NCI-H2029 (cell line): ENCODE measurements around the gene CACNA1C.

Source experiments
- DNase-seq: peaks from one replicate; lab custom pipeline; 2025; lab: John Stamatoyannopoulos, UW

CACNA1C gene

DNA sequence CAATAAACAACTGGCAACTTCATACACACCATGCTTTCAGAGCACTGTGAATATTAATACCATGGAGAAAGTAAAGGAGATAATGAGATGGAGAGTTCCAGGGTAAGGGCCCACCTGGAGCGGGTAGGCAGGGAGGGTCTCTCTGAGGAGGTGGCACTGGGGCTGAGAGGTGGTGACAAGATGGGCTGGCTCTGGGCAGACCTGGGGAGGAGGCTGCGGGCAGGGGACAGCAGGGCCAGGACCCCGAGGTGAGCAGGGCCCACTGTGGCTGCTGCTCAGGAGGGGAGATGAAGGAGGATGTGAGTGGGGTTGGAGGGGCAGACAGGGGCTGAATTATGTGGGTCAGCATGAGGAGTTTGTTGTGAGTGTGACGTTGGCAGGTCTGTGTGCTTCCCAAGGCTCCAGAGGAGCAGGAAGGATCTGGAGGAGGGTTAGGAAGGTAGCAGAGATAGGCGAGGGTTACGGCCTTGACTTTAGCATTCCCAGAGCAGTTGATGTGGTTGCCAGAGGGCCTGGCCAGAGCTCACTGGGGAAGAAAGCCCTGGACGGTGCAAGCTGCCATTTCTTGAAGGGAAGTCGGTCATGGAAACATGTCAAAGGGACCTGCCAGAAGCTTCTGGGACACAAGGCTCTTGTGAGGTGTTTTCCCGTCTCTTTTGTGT lies 88.2 kb downstream of the CACNA1C start:
- no peak for DNase-seq

DNA sequence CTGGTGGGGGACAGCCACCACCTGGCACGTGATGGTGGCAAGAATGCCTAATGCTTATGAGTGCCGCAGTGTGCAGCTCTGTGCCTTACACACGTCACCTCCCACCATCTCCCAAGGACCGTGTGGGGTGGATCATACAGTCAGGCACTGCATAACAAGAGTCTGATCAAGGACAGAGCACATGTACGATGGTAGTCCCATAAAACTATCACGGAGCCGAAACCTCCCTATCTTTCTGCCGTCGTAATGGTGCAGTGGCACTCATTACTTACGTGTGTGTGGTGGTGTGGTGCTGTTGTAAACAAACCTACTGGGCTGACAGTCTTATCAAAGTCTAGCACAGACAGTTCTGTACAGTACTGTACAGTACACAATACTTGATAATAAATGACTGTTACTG lies 89.3 kb downstream of the CACNA1C start:
- DNase-seq = no peak

- DNase-seq = no peak
These were observed 92.2 kb downstream of the CACNA1C start for GRCh38 chr12:2144951-2145350.

GRCh38 chr12:2145433-2145998 lies 92.7 kb downstream of the CACNA1C start:
- no peak for DNase-seq

GRCh38 chr12:2147335-2147734 lies 94.5 kb downstream of the CACNA1C start:
- DNase-seq = no peak

DNA sequence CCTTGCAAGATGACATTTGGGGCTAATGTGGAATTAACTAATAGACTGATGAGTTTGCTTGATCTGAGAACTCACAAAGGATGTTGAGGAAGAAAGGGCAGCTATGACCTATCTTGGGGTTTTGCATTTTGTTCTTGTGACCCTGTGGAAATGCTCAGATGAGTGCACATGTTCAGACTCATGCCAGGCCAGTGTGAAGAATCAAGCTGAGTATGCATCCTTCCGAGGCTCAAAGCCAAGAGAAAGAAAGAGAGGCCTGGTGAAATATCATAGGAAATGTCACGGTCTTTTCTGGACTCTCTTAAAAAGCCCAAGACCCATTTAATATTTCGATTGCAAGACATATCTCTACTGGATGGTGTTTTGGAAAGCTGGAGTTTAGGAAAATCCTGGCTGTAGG lies 96.3 kb downstream of the CACNA1C start:
- DNase-seq = no peak

GRCh38 chr12:2150833-2151232 lies 98.0 kb downstream of the CACNA1C start:
- no peak for DNase-seq

- no peak for DNase-seq
These were observed 98.6 kb downstream of the CACNA1C start for GRCh38 chr12:2151391-2151790.

- no peak for DNase-seq
These were observed 99.3 kb downstream of the CACNA1C start for GRCh38 chr12:2152134-2152533.

DNA sequence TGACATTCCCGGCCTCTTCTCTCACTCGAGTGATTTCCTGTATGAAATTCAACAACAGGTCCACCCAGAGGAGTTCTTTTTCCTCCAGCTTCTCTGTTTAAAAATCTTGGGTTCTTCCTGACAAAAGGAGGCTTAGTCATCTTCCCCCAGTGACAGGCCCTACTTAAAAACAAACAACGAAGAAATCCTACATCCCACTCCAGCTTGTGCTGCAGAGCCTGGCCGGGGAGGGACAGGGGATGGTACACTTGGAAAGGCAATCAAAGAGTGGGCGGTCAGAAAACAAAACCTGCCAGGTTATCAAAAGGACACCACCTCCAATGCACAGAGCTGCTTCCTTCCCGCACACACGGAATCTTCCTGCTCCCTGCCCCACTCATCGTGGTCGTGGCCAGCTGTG lies 101.3 kb downstream of the CACNA1C start:
- DNase-seq = no peak

GRCh38 chr12:2154521-2154920 lies 101.7 kb downstream of the CACNA1C start:
- no peak for DNase-seq

DNA sequence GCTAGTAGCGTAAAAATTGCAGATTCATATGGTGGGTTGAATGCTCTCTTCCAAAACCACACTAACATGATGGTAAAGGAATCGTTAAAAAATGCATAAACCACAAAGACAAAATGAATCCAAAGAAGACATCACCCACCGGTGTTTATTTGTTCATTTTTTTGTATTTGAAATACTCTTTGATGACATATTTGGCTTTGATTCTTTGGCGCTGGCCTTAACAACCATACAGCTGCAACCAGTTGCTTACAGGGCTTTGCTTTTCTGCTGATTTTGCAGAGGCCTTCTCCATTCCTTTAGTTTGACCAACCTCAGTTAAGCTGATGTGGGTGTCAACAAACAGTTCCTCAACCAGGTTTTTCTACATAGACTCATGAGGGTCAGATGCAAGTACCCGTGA lies 103.5 kb downstream of the CACNA1C start:
- DNase-seq = no peak

- peak; percentile 59 for DNase-seq
These were observed 107.3 kb downstream of the CACNA1C start for GRCh38 chr12:2160043-2160442.

- no peak for DNase-seq
These were observed 108.7 kb downstream of the CACNA1C start for GRCh38 chr12:2161473-2161872.

GRCh38 chr12:2163177-2163941 lies 110.6 kb downstream of the CACNA1C start:
- no peak for DNase-seq

DNA sequence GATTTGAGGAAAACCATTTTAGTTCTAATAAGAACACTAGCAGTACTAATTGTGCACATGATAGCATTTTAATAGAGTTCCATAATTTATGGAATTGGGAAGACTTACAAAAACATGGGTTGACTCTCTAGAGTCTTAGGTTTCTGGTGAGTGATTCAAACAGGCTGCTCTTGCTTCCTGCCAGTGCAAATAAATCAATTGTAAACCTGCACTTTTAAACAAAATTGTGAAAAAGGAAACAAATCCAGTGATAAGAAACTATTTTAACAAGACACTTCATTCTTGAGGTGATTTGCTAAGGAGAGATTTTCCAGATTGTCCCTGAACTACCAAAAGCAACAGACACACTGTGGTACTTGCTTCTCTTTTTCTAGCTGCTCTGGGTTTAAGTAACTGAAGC lies 112.2 kb downstream of the CACNA1C start:
- no peak for DNase-seq

GRCh38 chr12:2165927-2166326 lies 113.1 kb downstream of the CACNA1C start:
- no peak for DNase-seq

DNA sequence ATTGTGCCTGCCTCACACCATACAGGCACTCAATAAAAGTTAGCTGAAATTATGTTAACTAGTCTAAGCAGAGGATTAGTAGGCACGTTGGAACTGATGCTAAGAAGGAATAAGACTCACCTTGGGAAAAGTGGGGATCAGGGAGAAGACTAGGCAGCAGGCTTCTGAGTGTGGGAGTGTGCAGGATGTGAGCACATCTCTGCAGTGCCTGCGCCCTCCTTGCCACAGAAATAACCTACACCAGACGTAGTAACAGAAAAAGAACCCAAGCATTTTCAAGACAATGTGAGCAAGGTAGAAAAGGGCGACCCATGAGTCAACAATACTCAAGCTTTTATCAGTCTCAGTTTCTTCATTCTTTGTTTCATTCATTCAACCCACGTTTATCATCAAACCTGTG lies 113.9 kb downstream of the CACNA1C start:
- no peak for DNase-seq

GRCh38 chr12:2167231-2167630 lies 114.4 kb downstream of the CACNA1C start:
- DNase-seq = no peak

DNA sequence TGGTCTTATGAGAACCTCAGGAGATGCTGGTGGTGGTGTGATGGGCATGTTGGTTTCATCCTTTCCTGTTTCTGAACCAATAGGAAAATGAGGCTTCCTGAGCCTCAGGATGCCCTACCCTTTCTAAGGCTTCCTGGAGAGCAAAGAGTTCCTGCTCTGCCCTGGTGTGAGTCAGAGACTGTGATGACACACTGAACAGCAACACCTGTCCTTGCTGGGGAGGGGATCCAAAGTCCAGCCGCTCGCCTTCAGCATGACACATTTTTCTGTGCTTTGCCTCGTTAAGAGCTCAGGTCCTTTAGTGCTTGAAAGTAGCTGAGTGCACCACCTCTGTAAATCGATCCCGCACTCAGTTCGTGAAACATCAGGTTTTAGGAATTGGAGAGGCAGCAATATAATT lies 116.0 kb downstream of the CACNA1C start:
- no peak for DNase-seq

DNA sequence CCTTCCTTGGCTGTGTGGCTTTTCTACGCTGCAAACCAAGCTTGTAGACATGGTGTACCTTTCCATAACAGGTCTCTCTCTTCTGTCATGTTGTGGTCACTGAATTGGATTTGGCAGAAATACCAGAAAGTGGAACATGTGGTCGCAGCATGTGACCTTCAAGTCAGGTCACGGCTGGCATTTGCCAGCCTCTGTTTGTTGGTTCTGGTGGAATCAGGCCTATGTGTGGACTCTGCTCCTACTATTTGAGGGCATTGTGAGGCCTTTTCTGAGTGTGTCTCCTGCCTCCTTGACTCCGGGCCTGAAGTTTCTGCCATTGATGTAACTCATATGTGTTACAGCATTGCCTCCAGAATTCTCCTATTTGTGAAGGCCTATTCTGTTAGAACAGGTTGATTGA lies 116.7 kb downstream of the CACNA1C start:
- no peak for DNase-seq

DNA sequence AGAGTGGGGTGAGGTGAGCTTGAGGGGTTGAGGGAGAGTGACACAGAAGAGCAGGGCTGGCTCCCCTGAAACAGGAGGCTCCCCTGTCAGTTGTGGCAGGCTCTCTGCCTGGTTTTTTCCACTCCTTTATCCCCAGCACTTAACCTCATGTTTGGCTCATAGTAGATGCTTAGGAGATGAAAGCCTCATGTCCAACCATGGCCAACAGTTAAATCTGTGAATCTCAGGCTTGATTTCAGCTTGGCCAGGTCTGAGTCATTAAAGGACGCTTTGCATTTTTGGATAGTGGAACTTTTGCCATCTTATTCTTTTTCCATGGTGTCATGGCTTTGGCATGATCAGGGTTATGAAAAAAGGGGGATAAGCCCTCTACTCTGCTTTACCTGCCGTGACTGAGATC lies 117.2 kb downstream of the CACNA1C start:
- no peak for DNase-seq

DNA sequence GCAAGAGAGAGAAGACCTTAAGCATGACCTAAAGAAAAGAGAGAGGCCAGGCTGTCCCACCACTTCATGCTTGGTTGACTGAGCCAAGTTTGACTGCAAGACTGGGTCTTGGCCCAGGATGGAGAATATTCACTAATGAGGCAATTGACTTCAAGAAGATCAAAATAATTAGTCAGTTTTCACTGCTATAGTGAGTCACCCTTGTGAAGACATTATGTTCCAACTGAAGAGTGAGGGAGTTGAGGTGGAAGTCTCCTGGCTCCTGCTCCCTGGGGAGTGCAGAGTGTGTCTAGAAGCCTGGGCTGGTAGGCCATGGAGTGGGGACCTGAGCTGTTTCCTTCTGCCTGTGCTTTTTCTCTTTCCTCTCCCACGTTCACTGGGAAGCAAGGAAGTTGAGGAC lies 117.6 kb downstream of the CACNA1C start:
- no peak for DNase-seq
